ENCODE data around the gene YIPF7. TPM values are rescaled to one million over a fixed set of nuclear protein-coding genes. Genes with fewer than 3 reads are reported as not detected.
A peak's percentile ranks its signal among the peaks of the same experiment; 100 is the strongest.

YIPF7 gene
- total RNA-seq, 1 experiment from 2014 or later, result not detected

DNA sequence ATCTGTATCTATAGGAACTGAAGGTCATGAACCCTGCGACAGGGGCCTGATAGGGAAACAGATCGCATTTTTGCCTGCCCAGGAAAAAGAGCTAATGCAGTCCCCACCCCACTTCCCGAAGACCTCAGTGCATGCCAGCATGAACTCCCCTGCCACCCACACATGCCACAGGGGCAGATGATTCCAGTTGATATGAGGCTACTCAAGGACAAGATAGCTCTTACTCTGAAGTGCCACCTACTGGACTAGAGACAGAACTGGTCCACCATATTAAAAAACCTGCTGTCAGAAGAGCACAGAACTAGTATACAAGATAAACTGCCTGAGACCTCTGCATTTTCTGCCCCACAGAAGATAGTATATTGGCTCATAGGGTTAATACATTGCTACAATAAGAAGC, 68.0 kb downstream of the YIPF7 start:
- Histone ChIP-seq H3K23me2 (ENCODE audit: insufficient read length, low read depth, low read length, poor library complexity, severe bottlenecking) (no peaks in the 10 kb centered on the region), H3K4me1 (ENCODE audit: insufficient read depth, low read length) (peaks cover 3% of the 10 kb centered on the region; the same call in 1 of the 2 replicates), H3K9ac (ENCODE audit: extremely low read depth, insufficient read length, low read length) (no peak overlapping the region), H2BK15ac (ENCODE audit: low read depth, low read length) (no peak overlapping the region), H4K5ac (ENCODE audit: insufficient read length, low read depth, low read length) (no peak overlapping the region), H2BK120ac (ENCODE audit: low read depth, low read length, poor library complexity, severe bottlenecking) (no peak overlapping the region), H3K27me3 (ENCODE audit: insufficient read depth, low read length) (no peaks in the 10 kb centered on the region), H3K4ac (ENCODE audit: low read depth, low read length) (no peak overlapping the region), H3K79me1 (ENCODE audit: insufficient read depth, low read depth, low read length, poor library complexity, severe bottlenecking) (no peaks in the 10 kb centered on the region), H3K18ac (ENCODE audit: insufficient read length, low read depth, low read length) (no peak overlapping the region), H3K56ac (ENCODE audit: insufficient read length, low read depth, low read length) (no peak overlapping the region), H3T11ph (ENCODE audit: low read length) (no peak overlapping the region), H2BK5ac (ENCODE audit: insufficient read length, low read length) (no peak overlapping the region), H4K20me1 (ENCODE audit: control insufficient read depth, insufficient read depth, insufficient read length) (no peaks in the 10 kb centered on the region), H3K9me3 (ENCODE audit: control insufficient read depth, low read depth, low read length) (no peaks in the 10 kb centered on the region), H3K27ac (ENCODE audit: insufficient read length, low read depth, low read length) (no peak overlapping the region), H3K4me2 (ENCODE audit: insufficient read depth, insufficient read length, low read length) (no peak overlapping the region), H4K8ac (replicated peaks; ENCODE audit: insufficient read length, low read depth, low read length) (no peak overlapping the region), H3K23ac (ENCODE audit: insufficient read length, low read depth, low read length) (no peak overlapping the region), H2AK5ac (ENCODE audit: insufficient read length, low read length) (no peak overlapping the region), H2BK20ac (ENCODE audit: low read depth, low read length, poor library complexity, severe bottlenecking) (no peak overlapping the region), H2AFZ (ENCODE audit: low read length) (no peak overlapping the region), H3K79me2 (ENCODE audit: insufficient read depth, low read length) (no peaks in the 10 kb centered on the region), H2BK12ac (ENCODE audit: insufficient read length, low read depth, low read length) (no peak overlapping the region), H4K91ac (ENCODE audit: insufficient read length, low read depth, low read length) (no peak overlapping the region), H3K14ac (ENCODE audit: insufficient read depth, low read length) (no peak overlapping the region)
- TF ChIP-seq, protein P1, sequence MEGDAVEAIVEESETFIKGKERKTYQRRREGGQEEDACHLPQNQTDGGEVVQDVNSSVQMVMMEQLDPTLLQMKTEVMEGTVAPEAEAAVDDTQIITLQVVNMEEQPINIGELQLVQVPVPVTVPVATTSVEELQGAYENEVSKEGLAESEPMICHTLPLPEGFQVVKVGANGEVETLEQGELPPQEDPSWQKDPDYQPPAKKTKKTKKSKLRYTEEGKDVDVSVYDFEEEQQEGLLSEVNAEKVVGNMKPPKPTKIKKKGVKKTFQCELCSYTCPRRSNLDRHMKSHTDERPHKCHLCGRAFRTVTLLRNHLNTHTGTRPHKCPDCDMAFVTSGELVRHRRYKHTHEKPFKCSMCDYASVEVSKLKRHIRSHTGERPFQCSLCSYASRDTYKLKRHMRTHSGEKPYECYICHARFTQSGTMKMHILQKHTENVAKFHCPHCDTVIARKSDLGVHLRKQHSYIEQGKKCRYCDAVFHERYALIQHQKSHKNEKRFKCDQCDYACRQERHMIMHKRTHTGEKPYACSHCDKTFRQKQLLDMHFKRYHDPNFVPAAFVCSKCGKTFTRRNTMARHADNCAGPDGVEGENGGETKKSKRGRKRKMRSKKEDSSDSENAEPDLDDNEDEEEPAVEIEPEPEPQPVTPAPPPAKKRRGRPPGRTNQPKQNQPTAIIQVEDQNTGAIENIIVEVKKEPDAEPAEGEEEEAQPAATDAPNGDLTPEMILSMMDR (conservative IDR thresholded peaks at IDR 0.05), result peak; percentile 63
- Mint-ChIP-seq H3K9me3 (no peaks in the 10 kb centered on the region), H3K4me3 (no peak overlapping the region), H3K4me1 (peaks cover 4% of the 10 kb centered on the region in 2 experiments; a peak in 2 of 4 replicates), H3K36me3 (ENCODE audit: insufficient read depth in 1 of 3, low read depth in 3 of 3) (no peaks in the 10 kb centered on the region), H3K27ac (no peak overlapping the region), H3K27me3 (ENCODE audit: low read depth) (no peaks in the 10 kb centered on the region; the same call in 1 of the 2 replicates)
- no CpG with 5 or more reads among the region's 3 CpGs for WGBS (ENCODE audit: extremely low coverage, insufficient read length, low lambda C conversion rate)
- DNase-seq, result peak; percentile 29

Measured in H9 (cell line).